NB4 (cell line): ENCODE measurements around the gene SLC7A10.

Experiments
- DNase-seq: peaks from one replicate; pipeline ENCODE4 v3.0.0; 2010; ENCODE audit warnings: low read depth
- H3K4me3 ChIP-seq: one replicate; pipeline ENCODE4 v1.5.1; 2011; ENCODE audit warnings: mild to moderate bottlenecking, low read depth, low read length, moderate library complexity
- CTCF ChIP-seq: IDR thresholded peaks from one replicate; pipeline ENCODE4 v1.5.1; 2012; ENCODE audit warnings: low read depth, low read length
- MAX ChIP-seq: IDR thresholded peaks from 2 replicates; pipeline ENCODE4 v1.6.1; 2011; ENCODE audit warnings: low read depth, low read length
- MYC ChIP-seq: IDR thresholded peaks from 2 replicates; pipeline ENCODE4 v1.6.1; 2011; ENCODE audit warnings: low read depth, low read length
- POLR2A ChIP-seq: IDR thresholded peaks from 2 replicates; pipeline ENCODE4 v1.6.1; 2011; ENCODE audit warnings: mild to moderate bottlenecking; ENCODE audit not compliant: insufficient read length; ENCODE audit errors: extremely low read depth

The SLC7A10 gene

GRCh38 chr19:33241091-33241529, 15.5 kb upstream of the SLC7A10 start:
- no peak for DNase-seq
- no peak for TF ChIP-seq MYC
- no peak for TF ChIP-seq POLR2A
- no peak for TF ChIP-seq MAX
- TF ChIP-seq CTCF = no peak
- H3K4me3 ChIP-seq = no peak overlapping the region

- no peak overlapping the region for H3K4me3 ChIP-seq
- TF ChIP-seq POLR2A (no peak), MAX (no peak), CTCF (no peak), MYC (no peak)
- no peak for DNase-seq
Measured at GRCh38 chr19:33240181-33240771, 14.6 kb upstream of the SLC7A10 start.

GRCh38 chr19:33239223-33239975, 13.7 kb upstream of the SLC7A10 start:
- no peak for TF ChIP-seq CTCF
- TF ChIP-seq POLR2A = no peak
- TF ChIP-seq MAX = no peak
- no peak for TF ChIP-seq MYC
- no peak for DNase-seq
- H3K4me3 ChIP-seq = no peak overlapping the region

- no peak for DNase-seq
- H3K4me3 ChIP-seq = no peak overlapping the region
- TF ChIP-seq MYC = no peak
Measured at GRCh38 chr19:33238481-33239149, 13.0 kb upstream of the SLC7A10 start.

- DNase-seq = no peak
- H3K4me3 ChIP-seq = no peak overlapping the region
- TF ChIP-seq MYC (no peak), POLR2A (no peak), CTCF (no peak), MAX (no peak)
Measured at GRCh38 chr19:33236696-33237390, 11.2 kb upstream of the SLC7A10 start.

- H3K4me3 ChIP-seq = no peak overlapping the region
- DNase-seq = no peak
- TF ChIP-seq CTCF (no peak), MAX (no peak), POLR2A (no peak), MYC (no peak)
Measured at GRCh38 chr19:33235996-33236350, 10.3 kb upstream of the SLC7A10 start.
